Left ventricle myocardium inferior (tissue), 1 donor: ENCODE results near the gene RTP1. TPM values are rescaled to one million over a fixed set of nuclear protein-coding genes. Genes with fewer than 3 reads are reported as not detected.
"Not testable (repeated sequence)": the region's sequence is repeated elsewhere in the genome, so short reads cannot be mapped to it uniquely, and the experiment has no call there.

Experiments used
- DNase-seq: peaks from one replicate; pipeline ENCODE4 v3.0.0-alpha.2; 2020
- H3K27ac ChIP-seq: fragments of 200-600 bp; replicated peaks from 2 replicates; pipeline ENCODE4 v1.8.0; 2021
- H3K27me3 ChIP-seq: fragments of 200-600 bp; 2 replicates; pipeline ENCODE4 v1.8.0; 2021; ENCODE audit warnings: low read depth
- H3K36me3 ChIP-seq: fragments of 200-600 bp; 2 replicates; pipeline ENCODE4 v1.8.0; 2021
- H3K4me1 ChIP-seq: fragments of 200-600 bp; 2 replicates; pipeline ENCODE4 v1.8.0; 2021
- H3K4me3 ChIP-seq: fragments of 200-600 bp; 2 replicates; pipeline ENCODE4 v1.8.0; 2021; ENCODE audit warnings: mild to moderate bottlenecking, moderate library complexity
- H3K9me3 ChIP-seq: fragments of 200-600 bp; replicated peaks from 2 replicates; pipeline ENCODE4 v1.8.0; 2021
- CTCF ChIP-seq: fragments of 200-600 bp; IDR thresholded peaks from 2 replicates; pipeline ENCODE4 v1.8.0; 2021; ENCODE audit warnings: antibody characterized with exemption, mild to moderate bottlenecking, borderline replicate concordance
- intact Hi-C: fragments of 100-400 bp; cut with micrococcal nuclease; formaldehyde crosslinking; loops from one replicate; pipeline ENCODE4 v1.11.0; 2022
- total RNA-seq: library from RNA; stranded (reverse); fragmentation: NEBNext Ultra II Directional; extraction: Animal tissue kit (Norgen Biotek cat#: 25700); gene quantifications from one replicate; pipeline ENCODE4 v1.2.1, GENCODE V29; 2021
- donor health status: DM: no; HTN: yes; CAD: no; lungs with severe emphysema.

The RTP1 gene
- total RNA-seq, 1 donor from 2014 or later: not detected

- Histone ChIP-seq H3K9me3 (no peaks in the 10 kb centered on the region), H3K4me1 (no peaks in the 10 kb centered on the region), H3K27me3 (no peaks in the 10 kb centered on the region), H3K36me3 (no peaks in the 10 kb centered on the region), H3K4me3 (no peak overlapping the region), H3K27ac (no peak overlapping the region)
- no peak for DNase-seq
- no peak for TF ChIP-seq CTCF
- intact Hi-C loops: no loop called here
These were observed 41.0 kb downstream of the RTP1 start for GRCh38 chr3:187238239-187238638.

- DNase-seq, H3K27me3 ChIP-seq, H3K4me1 ChIP-seq, H3K4me3 ChIP-seq, H3K9me3 ChIP-seq, intact Hi-C loops, H3K27ac ChIP-seq, H3K36me3 ChIP-seq: not testable (repeated sequence)
These were observed 41.5 kb downstream of the RTP1 start for GRCh38 chr3:187238835-187239234.

GRCh38 chr3:187242435-187242834, 45.1 kb downstream of the RTP1 start:
- H3K36me3 ChIP-seq: no peaks in the 10 kb centered on the region
- no peaks in the 10 kb centered on the region for H3K27me3 ChIP-seq
- no peak overlapping the region for H3K4me3 ChIP-seq
- H3K27ac ChIP-seq: no peak overlapping the region
- no peak for DNase-seq
- H3K9me3 ChIP-seq: no peaks in the 10 kb centered on the region
- TF ChIP-seq CTCF: no peak
- intact Hi-C loops: no loop called here
- H3K4me1 ChIP-seq: no peaks in the 10 kb centered on the region

- Histone ChIP-seq H3K27me3 (no peaks in the 10 kb centered on the region), H3K9me3 (no peaks in the 10 kb centered on the region), H3K36me3 (no peaks in the 10 kb centered on the region), H3K27ac (no peak overlapping the region), H3K4me3 (no peak overlapping the region), H3K4me1 (no peaks in the 10 kb centered on the region)
- no peak for DNase-seq
- TF ChIP-seq CTCF: no peak
- intact Hi-C loops: no loop called here
These were observed 45.6 kb downstream of the RTP1 start for GRCh38 chr3:187242900-187243299.

- Histone ChIP-seq H3K4me1 (no peaks in the 10 kb centered on the region), H3K27me3 (no peaks in the 10 kb centered on the region), H3K36me3 (no peaks in the 10 kb centered on the region), H3K27ac (no peak overlapping the region), H3K9me3 (no peaks in the 10 kb centered on the region), H3K4me3 (no peak overlapping the region)
- TF ChIP-seq CTCF: no peak
- intact Hi-C loops: no loop called here
- DNase-seq: no peak
These were observed 46.7 kb downstream of the RTP1 start for GRCh38 chr3:187243933-187244524.

GRCh38 chr3:187247398-187247797, 50.1 kb downstream of the RTP1 start:
- Histone ChIP-seq H3K36me3 (peaks cover 20% of the 10 kb centered on the region), H3K4me1 (no peaks in the 10 kb centered on the region), H3K27ac (no peak overlapping the region), H3K27me3 (no peaks in the 10 kb centered on the region), H3K9me3 (no peaks in the 10 kb centered on the region), H3K4me3 (no peak overlapping the region)
- no peak for TF ChIP-seq CTCF
- intact Hi-C loops: no loop called here
- no peak for DNase-seq

Other genes with a start within 250 kb of the RTP1 start
- 2.9 TPM for gene RPL39L, start 58.0 kb upstream of the RTP1 start, total RNA-seq
- gene MASP1, start 94.3 kb downstream of the RTP1 start, total RNA-seq: 214 TPM
- gene RTP4, start 170.9 kb downstream of the RTP1 start, total RNA-seq: 0.93 TPM